ENCODE results near the gene SNRK.

Gene SNRK

DNA sequence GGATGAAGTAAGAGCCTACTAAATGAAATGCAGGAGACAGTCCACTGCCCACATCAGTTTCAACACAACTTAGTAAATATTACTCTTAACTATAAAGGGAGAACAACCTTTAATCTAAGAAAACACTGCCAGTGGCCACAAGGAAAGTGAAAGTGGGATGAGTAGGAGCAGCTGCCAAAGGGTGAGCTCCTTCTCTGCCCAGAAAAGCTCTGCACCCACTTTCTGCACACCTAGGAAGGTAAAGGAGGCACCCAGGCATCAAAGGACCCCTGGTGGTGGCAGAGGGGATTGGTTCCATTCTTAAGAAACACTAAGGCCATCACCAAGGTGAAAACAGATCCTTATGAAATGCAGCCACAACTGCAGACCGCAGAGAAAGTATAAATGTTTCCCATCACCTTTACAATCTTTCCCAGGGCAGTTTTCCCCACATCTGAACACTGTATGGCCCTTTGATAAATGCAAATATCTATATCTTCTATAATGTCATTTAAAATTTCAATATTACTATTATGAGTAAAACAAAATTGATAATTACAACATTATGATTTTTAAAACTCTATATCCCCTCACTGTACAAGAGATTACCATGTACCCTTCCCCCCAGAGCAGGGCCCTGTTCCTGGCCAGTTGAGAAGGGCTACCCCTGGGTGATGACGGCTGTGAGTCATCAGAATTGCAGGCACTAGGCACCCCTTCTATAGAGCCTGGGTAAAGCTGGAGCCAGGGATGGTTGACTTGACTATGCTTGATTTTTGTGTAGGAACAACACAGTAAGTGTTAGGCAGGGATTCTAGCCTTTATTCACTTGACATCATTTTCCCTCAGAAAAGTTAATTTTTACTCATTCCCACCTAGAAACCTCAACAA, 92.0 kb downstream of the SNRK start:
- no peak for FAIRE-seq

GRCh38 chr3:43379343-43379742, 93.0 kb downstream of the SNRK start:
- no peak for FAIRE-seq

DNA sequence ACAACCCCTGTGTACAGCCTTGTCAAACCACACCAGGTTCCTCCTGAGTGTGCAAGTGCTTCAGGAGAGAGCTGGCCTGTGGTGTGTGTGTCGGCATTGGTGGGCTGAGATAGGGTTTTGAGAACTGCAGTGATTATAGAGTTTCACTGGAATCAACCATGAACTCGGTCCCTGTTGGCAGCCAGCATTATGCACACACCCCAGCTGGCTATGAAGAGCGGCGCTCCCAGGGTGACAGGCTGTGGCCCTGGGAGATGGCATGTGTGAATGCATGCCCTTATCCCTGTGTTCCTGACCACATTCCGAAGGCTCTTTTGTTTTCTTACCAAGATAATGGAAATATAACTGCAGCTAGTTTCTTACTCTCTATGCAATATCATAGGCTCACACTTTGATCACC, 101.8 kb downstream of the SNRK start:
- FAIRE-seq, result no peak

- no peak for FAIRE-seq
Measured at GRCh38 chr3:43388915-43389314, 102.6 kb downstream of the SNRK start.

DNA sequence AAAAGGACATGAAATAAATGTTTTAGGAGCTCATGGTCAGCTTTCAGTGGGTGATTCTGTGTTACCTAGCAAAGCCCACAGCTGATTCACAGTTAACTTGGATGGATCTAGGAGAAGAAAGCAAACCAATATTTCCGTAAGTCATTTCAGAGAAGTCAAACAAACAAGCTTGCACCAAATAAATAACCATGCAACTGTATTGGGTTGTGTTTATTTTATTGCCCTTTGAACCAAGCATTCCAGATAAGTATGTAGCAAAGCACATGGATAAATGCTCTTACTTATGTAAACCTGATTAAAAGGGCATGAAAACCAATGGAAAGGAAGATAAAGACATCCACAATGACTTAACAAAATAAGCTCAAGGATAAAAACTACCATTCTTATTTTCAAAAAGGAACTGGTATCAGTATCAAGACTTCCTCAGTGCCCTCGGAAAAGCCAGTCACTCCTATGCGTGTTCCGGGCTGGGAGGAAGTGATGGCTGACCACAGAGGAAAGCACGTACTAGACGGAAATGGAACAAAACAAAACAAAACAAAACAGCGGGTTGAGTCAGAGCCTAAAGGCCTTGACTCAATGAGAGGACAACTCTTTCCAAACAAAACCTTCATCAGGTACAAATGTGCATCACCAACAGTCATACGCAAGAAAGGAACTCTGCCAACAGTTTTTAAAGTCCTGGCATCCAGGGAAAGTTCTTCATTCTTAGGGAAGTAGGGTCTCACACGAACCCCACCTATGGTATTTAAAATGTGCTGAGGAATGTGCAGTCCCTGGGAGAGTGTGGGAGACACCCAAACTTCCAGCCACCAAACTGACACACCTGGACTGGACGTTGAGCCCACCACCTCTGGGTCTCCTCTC, 103.3 kb downstream of the SNRK start:
- FAIRE-seq, result no peak

- FAIRE-seq, result no peak
Measured at GRCh38 chr3:43390255-43390588, 103.9 kb downstream of the SNRK start.

DNA sequence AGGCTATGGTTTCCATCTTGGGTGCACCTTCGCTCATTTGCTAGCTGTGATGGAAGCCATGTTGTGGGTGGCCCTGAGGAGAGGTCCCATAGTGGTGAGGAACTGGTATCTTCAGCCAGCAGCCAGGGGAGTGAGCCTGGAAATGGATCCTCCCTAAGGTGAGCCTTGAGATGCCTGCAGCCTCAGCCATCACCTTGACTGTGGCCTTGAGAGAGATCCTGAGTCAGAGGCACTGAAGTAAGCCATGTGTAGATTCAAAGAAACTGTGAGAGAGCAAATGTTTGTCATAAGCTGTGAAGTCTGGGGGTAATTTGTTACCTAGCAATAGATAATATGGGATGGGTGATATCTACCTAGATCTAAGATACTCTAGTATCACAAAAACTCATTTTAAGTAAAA, 105.3 kb downstream of the SNRK start:
- FAIRE-seq, result no peak

GRCh38 chr3:43394041-43394554, 107.8 kb downstream of the SNRK start:
- no peak for FAIRE-seq

DNA sequence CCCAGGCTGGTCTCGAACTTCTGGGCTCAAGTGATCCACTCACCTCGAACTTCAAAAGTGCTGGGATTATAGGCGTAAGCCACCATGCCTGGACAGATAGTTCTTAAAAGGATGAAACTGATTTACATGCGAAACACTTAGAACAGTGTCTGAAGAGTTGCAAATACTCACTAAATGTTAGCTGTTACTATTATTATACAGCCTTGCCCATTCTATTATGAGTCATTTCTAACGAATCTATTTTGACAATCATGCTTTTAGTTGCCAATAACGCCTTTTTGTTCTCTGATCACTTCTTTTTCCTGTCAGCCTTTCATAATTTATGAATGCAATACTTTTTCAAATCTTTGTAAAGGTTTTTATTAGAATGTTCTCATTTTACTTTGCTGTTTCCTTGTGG, 112.7 kb downstream of the SNRK start:
- FAIRE-seq, result no peak

DNA sequence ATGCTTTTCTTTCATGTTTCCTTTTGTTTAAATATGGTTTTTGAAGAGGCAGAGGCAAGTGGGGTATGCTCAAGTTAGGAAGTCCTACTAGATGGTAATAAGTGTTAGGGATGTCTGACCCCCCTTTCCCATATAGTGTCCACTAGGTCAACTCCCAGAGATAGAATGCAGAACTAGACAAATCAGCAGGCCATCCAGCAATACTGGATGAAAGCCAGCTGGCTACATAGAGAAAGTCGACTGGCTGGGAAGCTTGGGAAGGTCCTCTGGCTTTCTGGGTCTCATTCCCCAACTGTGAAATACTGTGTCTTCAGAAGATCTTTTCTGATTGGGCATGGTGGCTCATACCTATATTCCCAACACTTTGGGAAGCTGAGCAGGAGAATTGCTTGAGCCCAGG, 113.8 kb downstream of the SNRK start:
- no peak for FAIRE-seq

Measured in A204.1 (cell line).